Measurements from ENCODE around the gene SLC35E2B.

- TF ChIP-seq CTCF (IDR thresholded peaks at IDR 0.05; ENCODE audit: insufficient read depth, low read length) (no peak), GABPA (IDR thresholded peaks at IDR 0.05; ENCODE audit: low read depth) (no peak), POLR2AphosphoS5 (IDR thresholded peaks at IDR 0.05; ENCODE audit: low read depth) (no peak), REST (IDR thresholded peaks at IDR 0.05; ENCODE audit: insufficient replicate concordance, low read depth) (no peak), SPI1 (IDR thresholded peaks at IDR 0.05; ENCODE audit: borderline replicate concordance, low read depth) (no peak)
These were observed 66.8 kb downstream of the SLC35E2B start for GRCh38 chr1:1625824-1626206.

All from HL-60 (cell line).